ENCODE data around the gene USP28.
"Not testable (repeated sequence)": the region's sequence is repeated elsewhere in the genome, so short reads cannot be mapped to it uniquely, and the experiment has no call there.

The USP28 gene

GRCh38 chr11:113763040-113763439 lies 112.3 kb downstream of the USP28 start:
- DNase-seq, result not testable (repeated sequence)

GRCh38 chr11:113760241-113760640 lies 115.1 kb downstream of the USP28 start:
- no peak for DNase-seq

GRCh38 chr11:113752932-113753331 lies 122.4 kb downstream of the USP28 start:
- no peak for DNase-seq

Measured in fibroblast of skin of right quadriceps (primary cell).